K562 (cell line): ENCODE results near the gene SEMA5A. TPM values are rescaled to one million over a fixed set of nuclear protein-coding genes. Genes with fewer than 3 reads are reported as not detected.

ENCODE experiments used
- ATAC-seq: fragments of 200-7000 bp; cut with Tn5 transposase; 3 replicates; pipeline ENCODE4 v1.9.1; 2020; ENCODE audit warnings: moderate library complexity
- BruUV-seq: library from RNA; stranded (reverse); fragments of 400-500 nt; replicated peaks from 2 replicates; lab custom pipeline; 2021; lab: Mats Ljungman, UMichigan
- CTCF ChIA-PET: fragments of 300-600 bp; formaldehyde crosslinking; extraction: SDS; loops from one replicate; lab custom pipeline; 2021; ENCODE audit warnings: low intra/inter-chr PET ratio; lab: Yijun Ruan, JAX
- POLR2A ChIA-PET: fragments of 300-600, 350-650 bp; sonication (Branson Sonifier 250); formaldehyde crosslinking; extraction: SDS; loops from one replicate; lab custom pipeline; 2021; ENCODE audit warnings: antibody characterized with exemption, inconsistent platforms; lab: Yijun Ruan, JAX
- DNase-seq, 4 experiments: peaks; one replicate each; pipeline versions ENCODE4 v3.0.0 to v3.0.0-alpha.2; 2011 to 2018; ENCODE audit warnings: low spot score in 3 of 4, mixed read lengths in 3 of 4; ENCODE audit errors: extremely low read depth in 1 of 4
- FAIRE-seq: peaks from 2 replicates; lab custom pipeline; 2011; peaks lifted over from hg19 to GRCh38; lab: Jason Lieb, UNC
- H2AFZ ChIP-seq: 2 replicates; pipeline ENCODE4 v1.6.0; 2011; ENCODE audit warnings: low read depth, low read length, control low read depth, inconsistent platforms
- H3K27ac ChIP-seq: fragments of 200-600 bp; 3 replicates; pipeline ENCODE4 v1.8.0; 2011; ENCODE audit warnings: low read depth, mild to moderate bottlenecking, control low read depth, inconsistent platforms, low read length, moderate library complexity, mixed read lengths; ENCODE audit errors: extremely low read depth
- H3K27me3 ChIP-seq, 2 experiments: fragments of 300-600 bp in 1 of 2; 2 replicates in 1 of 2; 3 replicates in 1 of 2; pipeline versions ENCODE4 v1.6.0 to v1.8.0; 2011; ENCODE audit warnings: inconsistent platforms in 2 of 2, low read length in 2 of 2, mild to moderate bottlenecking in 1 of 2, mixed read lengths in 1 of 2, moderate library complexity in 1 of 2; ENCODE audit not compliant: control insufficient read depth in 2 of 2, insufficient read depth in 2 of 2
- H3K36me3 ChIP-seq: fragments of 300-600 bp; 3 replicates; pipeline ENCODE4 v1.8.0; 2011; ENCODE audit warnings: mild to moderate bottlenecking, low read length, inconsistent platforms; ENCODE audit not compliant: control insufficient read depth, insufficient read depth
- H3K4me1 ChIP-seq, 2 experiments: fragments of 200-600 bp in 1 of 2; replicated peaks in 1 of 2; 2 replicates in 1 of 2; 3 replicates in 1 of 2; pipeline versions ENCODE4 v1.5.1 to v1.8.0; 2011; ENCODE audit warnings: inconsistent platforms in 2 of 2, low read length in 2 of 2, mild to moderate bottlenecking in 1 of 2, mixed read lengths in 1 of 2, moderate library complexity in 1 of 2; ENCODE audit not compliant: control insufficient read depth in 2 of 2, insufficient read depth in 2 of 2
- H3K4me2 ChIP-seq: 2 replicates; pipeline ENCODE4 v1.6.1; 2011; ENCODE audit warnings: low read length, control low read depth, inconsistent platforms, mixed read lengths; ENCODE audit not compliant: insufficient read depth
- H3K4me3 ChIP-seq: fragments of 200-600 bp; sonication (generic), shearing (Covaris generic); 2 replicates; pipeline ENCODE4 v1.5.1; 2016; ENCODE audit warnings: control low read depth, inconsistent platforms
- H3K79me2 ChIP-seq: fragments of 200-600 bp; 3 replicates; pipeline ENCODE4 v1.8.0; 2011; ENCODE audit warnings: low read length, inconsistent platforms; ENCODE audit not compliant: control insufficient read depth, insufficient read depth
- H3K9ac ChIP-seq, 2 experiments: 2 replicates each; pipeline versions ENCODE4 v1.6.0 to v1.6.1; 2011; ENCODE audit warnings: low read depth in 2 of 2, low read length in 2 of 2, control low read depth in 1 of 2, inconsistent platforms in 1 of 2, mild to moderate bottlenecking in 1 of 2, mixed read lengths in 1 of 2; ENCODE audit not compliant: insufficient read depth in 1 of 2
- H3K9me1 ChIP-seq: one replicate; pipeline ENCODE4 v1.6.0; 2011; ENCODE audit warnings: inconsistent platforms, mild to moderate bottlenecking, low read length, moderate library complexity; ENCODE audit not compliant: control insufficient read depth, insufficient read depth
- H3K9me3 ChIP-seq: replicated peaks from 2 replicates; pipeline ENCODE4 v1.5.1; 2011; ENCODE audit warnings: low read depth, low read length, inconsistent platforms; ENCODE audit not compliant: control insufficient read depth, insufficient read depth
- H4K20me1 ChIP-seq: replicated peaks from 2 replicates; pipeline ENCODE4 v1.6.1; 2011; ENCODE audit warnings: low read length, inconsistent platforms, mixed read lengths; ENCODE audit not compliant: control insufficient read depth, insufficient read depth
- BRD9 ChIP-seq: fragments of 450-650 bp; IDR thresholded peaks from 2 replicates; pipeline ENCODE4 v1.6.1; 2018; ENCODE audit warnings: low read depth; ENCODE audit not compliant: partially characterized antibody
- CBFA2T2 ChIP-seq: fragments of 450-650 bp; conservative IDR thresholded peaks from 2 replicates; pipeline ENCODE4 v1.6.1; 2017; ENCODE audit warnings: mild to moderate bottlenecking
- ELK1 ChIP-seq: sonication (generic); formaldehyde crosslinking; IDR thresholded peaks from 2 replicates; pipeline ENCODE4 v1.8.1; 2022; ENCODE audit warnings: missing genetic modification reagents
- EP400 ChIP-seq: fragments of 450-650 bp; IDR thresholded peaks from 2 replicates; pipeline ENCODE4 v1.6.1; 2017; ENCODE audit warnings: antibody characterized with exemption, mild to moderate bottlenecking, moderate library complexity
- ETV6 ChIP-seq, 3 experiments: fragments of 150-350 bp in 1 of 3; sonication (generic) in 1 of 3; formaldehyde crosslinking in 1 of 3; IDR thresholded peaks; 2 replicates each; pipeline versions ENCODE4 v1.6.1 to v1.8.0; 2014 to 2022; ENCODE audit warnings: borderline replicate concordance in 2 of 3, low read depth in 2 of 3, antibody characterized with exemption in 1 of 3, low read length in 1 of 3, mild to moderate bottlenecking in 1 of 3, missing genetic modification reagents in 1 of 3
- MXD1 ChIP-seq: fragments of 250-450 bp; sonication (Bioruptor Pico); IDR thresholded peaks from 2 replicates; pipeline ENCODE4 v1.8.0; 2021; ENCODE audit warnings: borderline replicate concordance, mild to moderate bottlenecking, moderate library complexity; ENCODE audit not compliant: poor library complexity, severe bottlenecking
- NFXL1 ChIP-seq: fragments of 450-650 bp; formaldehyde crosslinking; IDR thresholded peaks from 2 replicates; pipeline ENCODE4 v1.4.0; 2021; ENCODE audit warnings: mild to moderate bottlenecking
- RBM15 ChIP-seq: fragments of 200-400 bp; formaldehyde crosslinking; IDR thresholded peaks from 2 replicates; pipeline ENCODE4 v1.6.1; 2018; ENCODE audit warnings: mild to moderate bottlenecking, low read length, moderate library complexity; ENCODE audit not compliant: insufficient read depth
- SNIP1 ChIP-seq: fragments of 450-650 bp; IDR thresholded peaks from 2 replicates; pipeline ENCODE4 v1.7.1; 2017; ENCODE audit warnings: low read depth, mild to moderate bottlenecking
- SP2 ChIP-seq: IDR thresholded peaks from 2 replicates; pipeline ENCODE4 v1.6.1; 2011; ENCODE audit warnings: mild to moderate bottlenecking, low read depth, low read length, moderate library complexity; ENCODE audit not compliant: poor library complexity, severe bottlenecking; ENCODE audit errors: extremely low read depth
- TGIF2 ChIP-seq: sonication (generic); formaldehyde crosslinking; IDR thresholded peaks from 2 replicates; pipeline ENCODE4 v1.8.1; 2022; ENCODE audit warnings: mild to moderate bottlenecking, missing genetic modification reagents, moderate library complexity
- USF1 ChIP-seq: sonication (generic); formaldehyde crosslinking; IDR thresholded peaks from 2 replicates; pipeline ENCODE4 v1.9.0; 2022; ENCODE audit warnings: mild to moderate bottlenecking, missing genetic modification reagents
- ZNF785 ChIP-seq: fragments of 250-450 bp; sonication (Bioruptor Pico); IDR thresholded peaks from 2 replicates; pipeline ENCODE4 v1.4.0; 2020; ENCODE audit warnings: mild to moderate bottlenecking
- WGBS: fragments of 100-300 bp; shearing (Covaris generic); methylation state at CpG from one replicate; pipeline ENCODE4 v1.1.6; 2016; ENCODE audit warnings: low coverage, mixed read lengths; ENCODE audit not compliant: insufficient coverage; ENCODE audit errors: missing lambda C conversion rate; 5-methylcytosine and 5-hydroxymethylcytosine counted together
- in situ Hi-C: fragments of 300-500 bp; cut with MboI; formaldehyde crosslinking; loops from 4 replicates; pipeline ENCODE4 v1.15.0; 2018; ENCODE audit warnings: inconsistent platforms, mixed read lengths
- intact Hi-C: fragments of 100-400 bp; cut with micrococcal nuclease; formaldehyde crosslinking; loops from 2 replicates; pipeline ENCODE4 v1.14.2; 2022
- polyA plus RNA-seq, 8 experiments: library from polyadenylated mRNA; depleted of rRNA in 4 of 8; stranded (reverse) in 5 of 8; unstranded in 3 of 8; fragments of >200 nt; fragmentation: Nextera tagmentation in 2 of 8; fragmentation: Illumina TruSeq in 1 of 8; extraction: Ambion mirVana in 2 of 8; extraction: Trizol in 1 of 8; gene quantifications; 2 replicates each; pipeline versions ENCODE4 v1.2.1 to v1.2.3, GENCODE V29; 2011 to 2014; ENCODE audit warnings: inconsistent platforms in 1 of 8, missing spikeins in 1 of 8
- total RNA-seq, 7 experiments: library from RNA; depleted of rRNA in 6 of 7; stranded (reverse); fragments of >200 nt in 6 of 7; fragmentation: Illumina TruSeq in 2 of 7; extraction: Trizol in 2 of 7; gene quantifications; 2 replicates each; pipeline versions ENCODE4 v1.2.1 to v1.2.3, GENCODE V29; 2011 to 2021; ENCODE audit warnings: low replicate concordance in 1 of 7

Gene SEMA5A
- total and polyA plus RNA-seq, 9 of the 15 experiments (the other 6 are each of a cell fraction or from before 2014, with no cell fraction given): 0.02 TPM; not detected in 8

- no peaks in the 10 kb centered on the region for H3K9me3 ChIP-seq
- H3K27me3 ChIP-seq: no peaks in the 10 kb centered on the region; a peak in 1 of 5 replicates
- no peaks in the 10 kb centered on the region for H4K20me1 ChIP-seq
- BruUV-seq: no TSS peak
- ChIA-PET POLR2A (no interaction called here), CTCF (no interaction called here)
- no peak overlapping the region for H3K27ac ChIP-seq
- H3K4me2 ChIP-seq: no peak overlapping the region
- TF ChIP-seq ZNF785 (CRISPR knock-in tag) (no peak), USF1 (CRISPR knock-in tag) (no peak), TGIF2 (CRISPR knock-in tag) (no peak), MXD1 (CRISPR knock-in tag) (no peak), EP400 (no peak), SP2 (no peak), ETV6 (IDR thresholded peaks at IDR 0.05; ENCODE audit: borderline replicate concordance in 1 of 2, low read depth in 2 of 2, low read length in 1 of 2) (no peak), ETV6 (CRISPR knock-in tag; IDR thresholded peaks at IDR 0.05; ENCODE audit: borderline replicate concordance) (no peak), NFXL1 (CRISPR knock-in tag) (no peak), CBFA2T2 (no peak), SNIP1 (no peak), ELK1 (CRISPR knock-in tag) (no peak), BRD9 (no peak), RBM15 (no peak)
- H3K36me3 ChIP-seq: no peaks in the 10 kb centered on the region
- H3K4me1 ChIP-seq: no peaks in the 10 kb centered on the region
- DNase-seq (no peak), ATAC-seq (no peak), FAIRE-seq (no peak)
- H2AFZ ChIP-seq: no peak overlapping the region
- no peak overlapping the region for H3K9ac ChIP-seq
- in situ Hi-C loops: no loop called here
- WGBS: 0% methylated on average over 1 of the region's 1 CpG
- no peaks in the 10 kb centered on the region for H3K79me2 ChIP-seq
- intact Hi-C loops: no loop called here
- H3K9me1 ChIP-seq: no peaks in the 10 kb centered on the region
- H3K4me3 ChIP-seq: no peak overlapping the region
Observed at GRCh38 chr5:9212605-9213004, 333.3 kb downstream of the SEMA5A start.
